HG03066 (cell line): ENCODE measurements around the gene AREG.
"Not testable (repeated sequence)": the region's sequence is repeated elsewhere in the genome, so short reads cannot be mapped to it uniquely, and the experiment has no call there.

ENCODE experiments used
- ATAC-seq: cut with Tn5 transposase; IDR thresholded peaks from one replicate; pipeline ENCODE4 v1.9.1; 2021; ENCODE audit warnings: low read depth; ENCODE audit not compliant: unreplicated experiment

AREG gene, protein sequence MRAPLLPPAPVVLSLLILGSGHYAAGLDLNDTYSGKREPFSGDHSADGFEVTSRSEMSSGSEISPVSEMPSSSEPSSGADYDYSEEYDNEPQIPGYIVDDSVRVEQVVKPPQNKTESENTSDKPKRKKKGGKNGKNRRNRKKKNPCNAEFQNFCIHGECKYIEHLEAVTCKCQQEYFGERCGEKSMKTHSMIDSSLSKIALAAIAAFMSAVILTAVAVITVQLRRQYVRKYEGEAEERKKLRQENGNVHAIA

DNA sequence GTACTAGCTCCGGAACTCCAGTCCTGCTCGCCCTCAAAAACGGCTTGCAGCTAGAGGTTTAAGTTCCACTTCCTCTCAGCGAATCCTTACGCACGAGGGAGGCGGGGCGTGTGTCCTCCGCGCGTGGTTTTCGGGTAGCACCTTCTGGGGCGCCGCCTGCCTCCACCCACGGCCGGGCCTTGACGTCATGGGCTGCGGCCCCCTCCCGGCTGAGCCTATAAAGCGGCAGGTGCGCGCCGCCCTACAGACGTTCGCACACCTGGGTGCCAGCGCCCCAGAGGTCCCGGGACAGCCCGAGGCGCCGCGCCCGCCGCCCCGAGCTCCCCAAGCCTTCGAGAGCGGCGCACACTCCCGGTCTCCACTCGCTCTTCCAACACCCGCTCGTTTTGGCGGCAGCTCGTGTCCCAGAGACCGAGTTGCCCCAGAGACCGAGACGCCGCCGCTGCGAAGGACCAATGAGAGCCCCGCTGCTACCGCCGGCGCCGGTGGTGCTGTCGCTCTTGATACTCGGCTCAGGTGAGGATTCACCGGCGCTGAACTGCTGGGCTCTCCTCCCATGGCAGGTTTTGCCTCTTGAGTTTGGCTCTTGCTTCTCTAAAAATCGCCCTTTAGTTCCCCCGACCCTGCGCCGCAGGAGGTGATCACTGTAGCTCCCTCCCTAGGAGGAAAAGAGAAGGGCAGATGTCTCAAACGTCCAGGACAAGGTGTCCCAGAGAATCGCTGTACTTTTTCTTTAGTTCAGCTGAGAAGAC is at the start of gene AREG:
TSS of gene AREG (plus strand) at position 246 of the 752 bp plus-strand sequence. CDS start at position 456, 210 bp downstream.
- ATAC-seq: peak; percentile 92

DNA sequence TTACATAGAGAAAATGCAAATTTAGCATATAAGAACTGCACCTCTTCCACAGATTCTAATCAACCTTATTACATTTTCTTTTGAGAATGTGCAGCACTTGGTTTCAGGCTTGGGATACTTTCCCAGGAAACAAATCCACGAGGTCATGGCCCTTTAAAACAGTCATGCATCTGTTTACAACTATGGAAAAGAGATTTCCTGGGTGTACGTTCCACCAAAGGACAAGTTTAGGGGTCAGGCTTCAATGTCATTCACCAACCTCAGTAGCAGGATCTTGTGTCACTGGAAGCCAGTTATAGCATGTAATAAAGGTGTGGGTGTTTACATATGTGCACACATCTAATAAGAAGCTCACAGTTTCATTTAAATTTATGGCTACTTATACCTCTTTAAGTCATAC is 49.3 kb upstream of the AREG start:
- ATAC-seq: no peak

DNA sequence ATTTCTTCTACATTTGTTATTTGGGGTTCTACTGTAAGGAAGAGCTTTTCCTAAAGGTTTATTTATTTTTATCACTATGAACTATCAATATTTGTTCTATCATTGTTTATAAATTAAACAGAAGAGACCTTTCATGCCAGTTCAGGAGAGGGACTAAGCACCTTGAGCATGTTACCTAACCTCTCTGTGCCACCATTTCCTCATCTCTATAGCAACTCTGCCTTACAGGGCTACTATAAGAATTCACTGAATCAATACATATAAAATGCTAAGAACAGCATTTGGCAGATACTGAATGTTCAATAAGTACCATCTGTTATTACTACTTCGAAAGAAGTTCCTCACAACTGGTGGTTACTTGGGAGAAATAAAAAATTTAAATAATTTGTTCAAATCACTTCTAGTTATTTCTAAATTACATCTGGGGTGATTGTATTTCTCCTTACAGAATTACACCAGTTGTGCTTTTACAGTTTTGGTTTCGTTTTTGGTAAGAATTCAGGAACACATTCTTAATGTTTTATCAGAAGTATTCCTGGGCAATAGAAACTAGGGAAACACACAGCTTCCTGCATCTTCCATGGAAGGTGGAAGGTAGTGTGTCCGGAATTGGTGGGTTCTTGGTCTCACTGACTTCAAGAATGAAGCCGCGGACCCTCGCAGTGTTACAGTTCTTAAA is 47.0 kb upstream of the AREG start:
- ATAC-seq: peak; percentile 52

DNA sequence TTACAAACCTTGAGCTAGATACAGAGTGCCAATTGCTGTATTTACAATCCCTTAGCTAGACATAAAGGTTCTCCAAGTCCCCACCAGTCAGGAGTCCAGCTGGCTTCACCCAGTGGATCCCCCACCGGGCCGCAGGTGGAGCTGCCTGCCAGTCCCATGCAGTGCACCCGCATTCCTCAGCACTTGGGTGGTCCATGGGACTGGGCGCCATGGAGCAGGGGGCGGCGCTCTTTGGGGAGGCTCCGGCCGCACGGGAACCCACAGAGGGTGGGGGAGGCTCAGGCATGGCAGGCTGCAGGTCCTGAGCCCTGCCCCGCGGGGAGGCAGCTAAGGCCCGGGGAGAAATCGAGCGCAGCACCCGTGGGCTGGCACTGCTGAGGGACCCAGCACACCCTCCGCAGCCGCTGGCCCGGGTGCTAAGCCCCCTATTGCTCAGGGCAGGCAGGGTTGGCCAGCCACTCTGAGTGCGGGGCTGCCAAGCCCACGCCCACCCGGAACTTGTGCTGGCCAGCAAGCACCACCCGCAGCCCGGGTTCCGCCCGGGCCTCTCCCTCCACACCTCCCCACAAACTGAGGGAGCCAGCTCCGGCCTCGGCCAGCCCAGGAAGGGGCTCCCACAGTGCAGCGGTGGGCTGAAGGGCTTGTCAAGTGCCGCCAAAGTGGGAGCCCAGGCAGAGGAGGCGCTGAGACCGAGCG is 45.9 kb upstream of the AREG start:
- ATAC-seq: not testable (repeated sequence)

DNA sequence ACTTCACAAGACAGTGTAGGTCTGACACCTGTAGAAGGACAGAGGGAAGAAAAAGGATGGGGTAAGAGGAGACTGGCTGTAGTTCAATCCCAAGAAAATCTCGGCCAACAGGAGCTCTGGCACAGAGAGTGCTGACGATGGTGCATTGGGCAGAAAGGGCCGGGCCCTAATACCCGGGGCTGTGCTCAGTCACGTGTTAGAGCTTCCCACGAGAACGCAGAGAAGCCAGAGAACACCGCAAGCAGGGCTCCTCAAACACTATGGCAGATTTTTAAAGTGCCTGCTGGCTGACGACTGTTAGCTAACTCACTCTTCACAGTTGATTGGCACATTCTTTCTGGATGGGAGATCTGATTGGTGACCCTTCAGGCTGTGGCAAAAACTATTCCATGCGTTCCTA is 44.5 kb upstream of the AREG start:
- ATAC-seq: no peak

GRCh38 chr4:74402692-74403456 is 42.1 kb upstream of the AREG start:
- peak; percentile 96 for ATAC-seq

- no peak for ATAC-seq
Observed at GRCh38 chr4:74407891-74408290, 37.0 kb upstream of the AREG start.

- ATAC-seq: no peak
Observed at GRCh38 chr4:74408639-74409038, 36.3 kb upstream of the AREG start.

DNA sequence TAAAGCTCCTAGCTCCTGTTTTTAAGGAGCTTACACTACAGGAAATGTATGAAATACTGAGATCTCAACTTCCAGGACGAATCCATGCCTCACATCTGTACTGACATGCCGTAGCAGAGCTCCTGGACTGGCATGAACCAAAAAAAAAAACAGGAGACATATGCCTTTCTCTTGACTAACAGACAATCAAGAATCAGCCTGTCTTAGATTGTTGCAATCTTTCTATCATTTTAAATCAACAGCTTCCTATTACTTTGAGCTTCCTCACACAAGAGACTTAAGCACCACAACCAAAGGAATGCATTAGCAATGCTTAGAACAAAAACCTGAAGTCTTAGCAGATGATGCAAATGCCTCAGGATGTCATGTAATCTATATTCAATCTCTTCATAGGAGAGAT is 34.7 kb upstream of the AREG start:
- no peak for ATAC-seq

GRCh38 chr4:74412225-74412624 is 32.7 kb upstream of the AREG start:
- no peak for ATAC-seq

DNA sequence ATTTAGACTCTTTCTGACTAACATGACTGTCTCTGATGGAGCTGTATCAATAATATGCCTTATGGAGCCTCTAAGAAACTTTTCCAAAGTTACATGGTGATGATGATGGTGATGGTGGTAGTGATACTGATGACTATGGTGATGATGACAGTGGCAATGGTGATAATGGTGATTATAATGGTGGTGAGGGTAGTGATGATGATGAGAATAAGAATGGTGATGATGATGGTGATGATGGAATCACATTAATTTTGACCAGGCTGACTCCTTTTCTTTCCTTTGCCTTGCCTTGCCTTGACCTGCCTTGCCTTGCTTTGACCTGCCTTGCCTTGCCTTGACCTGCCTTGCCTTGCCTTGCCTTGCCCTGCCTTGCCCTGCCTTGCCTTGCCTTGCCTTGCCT is 31.7 kb upstream of the AREG start:
- no peak for ATAC-seq

DNA sequence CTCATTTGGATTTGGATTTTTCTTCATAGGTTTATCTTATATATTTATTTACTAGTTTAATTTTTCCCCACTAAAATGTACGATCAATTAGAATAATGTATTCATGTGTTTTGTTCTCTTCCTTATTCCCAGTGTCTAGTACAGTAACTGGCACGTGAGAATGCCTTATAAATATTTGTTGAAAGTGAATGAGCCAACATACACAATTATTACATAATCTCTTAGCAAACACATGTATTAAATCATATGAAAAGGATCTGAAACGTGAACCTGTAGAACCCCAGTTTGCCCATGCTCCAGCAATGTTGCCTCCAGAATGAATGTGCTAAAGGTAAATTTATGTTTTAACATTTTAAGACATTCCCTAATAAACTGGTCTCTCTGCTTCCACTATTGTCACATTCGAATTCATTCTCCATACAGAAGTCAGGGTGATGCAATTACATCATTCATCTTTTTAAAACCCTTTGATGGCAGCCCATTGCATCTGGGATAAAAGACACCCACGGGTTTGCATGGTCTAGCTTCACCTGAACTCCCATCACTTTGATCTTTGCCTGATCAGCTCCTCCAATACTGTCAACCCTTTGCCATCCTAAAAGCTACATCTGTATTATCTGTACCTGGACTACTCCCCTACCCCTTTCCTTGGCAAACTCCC is 30.7 kb upstream of the AREG start:
- no peak for ATAC-seq

- no peak for ATAC-seq
Observed at GRCh38 chr4:74415602-74416300, 29.2 kb upstream of the AREG start.

DNA sequence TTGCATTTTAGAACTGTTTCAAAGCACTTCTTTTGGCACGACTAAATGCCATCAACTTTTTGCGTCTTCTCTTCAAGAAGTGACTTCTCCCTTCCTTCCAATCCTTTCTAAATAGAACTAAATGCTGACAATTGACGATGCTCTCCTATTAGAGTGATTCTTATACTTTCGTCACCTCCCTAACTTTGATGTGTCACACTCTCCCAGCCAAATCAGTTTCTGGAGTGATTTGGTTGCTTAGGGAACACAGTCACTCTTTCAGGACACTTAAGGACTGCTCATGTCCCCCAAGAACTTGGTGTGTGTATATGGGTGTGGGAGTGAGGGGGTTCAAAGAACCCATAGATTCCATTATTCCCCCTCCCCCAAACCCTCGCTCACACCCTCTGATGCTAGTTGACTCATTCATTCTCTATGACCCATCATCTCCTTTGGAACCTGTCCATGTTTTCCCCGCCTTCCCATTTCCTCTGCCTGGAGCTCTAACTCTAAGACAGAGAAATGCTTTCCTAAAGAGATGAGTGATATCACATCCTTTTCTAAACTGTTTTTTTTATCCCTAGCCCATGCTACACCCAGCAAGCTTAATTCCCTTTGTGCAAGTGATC is 26.8 kb upstream of the AREG start:
- no peak for ATAC-seq

DNA sequence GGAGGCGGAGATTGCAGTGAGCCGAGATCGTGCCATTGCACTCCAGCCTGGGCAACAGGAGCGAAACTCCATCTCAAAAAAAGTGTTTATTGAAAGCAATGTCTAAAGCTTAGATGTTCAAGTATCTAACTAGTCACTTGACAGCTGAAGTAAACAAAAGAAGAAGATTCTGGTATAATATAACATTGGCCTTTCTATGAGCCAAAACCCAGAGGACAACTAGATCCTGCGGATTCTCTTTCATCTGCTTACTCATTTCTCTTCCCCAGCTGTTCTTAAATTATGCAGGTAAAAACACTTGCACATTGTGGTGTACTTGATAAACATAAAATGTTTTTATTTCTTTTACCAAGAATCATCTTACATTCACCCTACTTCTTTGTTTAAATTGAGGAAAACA is 24.1 kb upstream of the AREG start:
- no peak for ATAC-seq

DNA sequence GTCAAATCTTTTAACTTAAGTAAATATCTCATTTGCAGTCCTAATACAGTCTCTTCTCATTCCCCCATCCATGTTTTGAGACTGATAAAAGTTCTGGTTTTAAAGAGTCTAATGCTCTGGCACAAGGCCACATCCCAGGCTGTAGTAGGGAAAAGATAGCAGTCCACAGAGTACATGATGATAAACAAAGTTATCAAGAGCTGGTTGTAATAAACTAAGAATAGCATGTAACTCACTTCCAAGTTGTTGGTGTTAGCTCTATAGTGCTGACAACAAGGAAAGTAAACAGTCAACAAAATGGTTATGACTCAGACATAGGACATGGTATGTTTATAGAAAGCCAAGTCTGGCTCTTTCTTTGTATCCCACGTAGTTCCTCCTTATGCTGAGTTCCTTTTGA is 21.8 kb upstream of the AREG start:
- ATAC-seq: no peak

DNA sequence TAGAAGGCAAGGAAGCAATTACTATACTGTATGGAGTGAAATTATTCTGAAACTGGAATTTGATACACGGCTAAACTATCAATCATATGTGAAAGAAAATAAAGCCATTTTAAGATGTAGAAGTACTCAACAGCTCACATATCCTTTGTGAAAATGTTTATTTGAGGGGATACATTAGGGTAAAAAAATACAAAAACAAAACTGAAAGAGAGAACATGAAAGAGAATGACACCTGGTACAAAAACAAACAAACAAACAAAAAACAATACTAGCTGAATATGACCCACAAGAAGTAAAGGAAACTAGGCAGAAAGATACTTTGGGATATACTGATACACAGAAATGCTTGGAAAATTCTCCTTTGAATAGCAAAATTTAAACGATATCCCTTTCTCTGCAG is 20.8 kb upstream of the AREG start:
- no peak for ATAC-seq

DNA sequence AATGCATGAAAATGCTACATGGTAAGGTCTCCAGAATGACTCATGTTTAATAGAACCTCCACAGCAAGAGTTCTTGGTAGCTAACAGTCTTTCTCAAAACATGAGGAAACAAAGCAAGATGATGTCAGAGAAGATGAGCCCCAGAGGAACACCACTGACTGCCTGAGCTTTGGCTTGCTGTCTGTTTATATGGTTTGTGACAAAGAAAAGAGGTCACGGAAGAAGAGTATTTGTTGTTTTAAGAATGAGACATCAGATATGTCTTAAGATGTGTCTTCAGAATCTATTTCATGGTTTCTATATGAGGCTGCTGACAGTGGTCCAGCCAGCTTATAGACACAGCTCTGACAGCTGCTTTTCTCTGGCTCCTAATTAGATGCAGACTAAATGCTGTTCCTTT is 18.8 kb upstream of the AREG start:
- ATAC-seq: no peak

- ATAC-seq: no peak
Observed at GRCh38 chr4:74428276-74428675, 16.7 kb upstream of the AREG start.
